Esophagus muscularis mucosa (tissue), 4 donors: ENCODE measurements around the gene ADH6. TPM values are rescaled to one million over a fixed set of nuclear protein-coding genes. Genes with fewer than 3 reads are reported as not detected.
"Not testable (repeated sequence)": the region's sequence is repeated elsewhere in the genome, so short reads cannot be mapped to it uniquely, and the experiment has no call there.

Experiments used
- DNase-seq: peaks from one replicate; pipeline ENCODE4 v3.0.0-alpha.2; 2017; ENCODE audit errors: extremely low spot score
- H3K27ac ChIP-seq, 4 donors: fragments of 200-600 bp; sonication (generic); replicated peaks in 1 of 4; 1 replicate in 3 of 4; 2 replicates in 1 of 4; pipeline ENCODE4 v1.5.1; 2016 to 2019; ENCODE audit warnings: mild to moderate bottlenecking in 1 of 4
- H3K27me3 ChIP-seq, 4 donors: fragments of 200-600 bp; sonication (generic); one replicate each; pipeline versions ENCODE4 v1.5.1 to v1.6.0; 2016 to 2019
- H3K36me3 ChIP-seq, 4 donors: fragments of 200-600 bp; sonication (generic); one replicate each; pipeline ENCODE4 v1.5.1; 2016 to 2019
- H3K4me1 ChIP-seq, 4 donors: fragments of 200-600 bp; sonication (generic); one replicate each; pipeline ENCODE4 v1.5.1; 2016 to 2019
- H3K4me3 ChIP-seq, 4 donors: fragments of 200-600 bp; sonication (generic); 1 replicate in 2 of 4; 2 replicates in 2 of 4; pipeline ENCODE4 v1.5.1; 2016 to 2019; ENCODE audit warnings: mild to moderate bottlenecking in 4 of 4, moderate library complexity in 1 of 4
- H3K9me3 ChIP-seq, 4 donors: fragments of 200-600 bp; sonication (generic); 1 replicate in 3 of 4; 2 replicates in 1 of 4; pipeline ENCODE4 v1.5.1; 2016 to 2019
- EP300 ChIP-seq: sonication (generic); formaldehyde crosslinking; IDR thresholded peaks from one replicate; pipeline ENCODE4 v1.6.1; 2017; ENCODE audit warnings: antibody characterized with exemption
- POLR2A ChIP-seq: fragments of 450-650 bp; IDR thresholded peaks from one replicate; pipeline ENCODE4 v1.6.1; 2017; ENCODE audit warnings: antibody characterized with exemption, moderate library complexity, mild to moderate bottlenecking, low read depth
- POLR2AphosphoS5 ChIP-seq, 2 donors: sonication (generic); formaldehyde crosslinking; IDR thresholded peaks; one replicate each; pipeline ENCODE4 v1.6.1; 2017; ENCODE audit warnings: antibody characterized with exemption in 2 of 2
- whole genome bisulfite sequencing: methylation state at CpG from one replicate; pipeline ENCODE4 v1.1.5; 2018; 5-methylcytosine and 5-hydroxymethylcytosine counted together
- intact Hi-C: fragments of 100-400 bp; cut with DNase I; formaldehyde crosslinking; loops from one replicate; pipeline ENCODE4 v1.15.1; 2023
- total RNA-seq, 4 donors: library from RNA; depleted of rRNA; stranded (reverse); fragments of >200 nt; gene quantifications; one replicate each; pipeline versions ENCODE4 v1.1.0 to v1.2.1, GENCODE V29; 2016
- TF ChIP-seq, protein P1 (sequence below), 3 experiments: fragments of 200-600 bp in 2 of 3; fragments of 450-650 bp in 1 of 3; sonication (generic) in 2 of 3; IDR thresholded peaks; one replicate each; pipeline ENCODE4 v1.5.1; 2017 to 2019; ENCODE audit warnings: antibody characterized with exemption in 3 of 3, mild to moderate bottlenecking in 2 of 3, moderate library complexity in 1 of 3

The ADH6 gene
- total RNA-seq, 4 donors from 2014 or later = not detected

DNA sequence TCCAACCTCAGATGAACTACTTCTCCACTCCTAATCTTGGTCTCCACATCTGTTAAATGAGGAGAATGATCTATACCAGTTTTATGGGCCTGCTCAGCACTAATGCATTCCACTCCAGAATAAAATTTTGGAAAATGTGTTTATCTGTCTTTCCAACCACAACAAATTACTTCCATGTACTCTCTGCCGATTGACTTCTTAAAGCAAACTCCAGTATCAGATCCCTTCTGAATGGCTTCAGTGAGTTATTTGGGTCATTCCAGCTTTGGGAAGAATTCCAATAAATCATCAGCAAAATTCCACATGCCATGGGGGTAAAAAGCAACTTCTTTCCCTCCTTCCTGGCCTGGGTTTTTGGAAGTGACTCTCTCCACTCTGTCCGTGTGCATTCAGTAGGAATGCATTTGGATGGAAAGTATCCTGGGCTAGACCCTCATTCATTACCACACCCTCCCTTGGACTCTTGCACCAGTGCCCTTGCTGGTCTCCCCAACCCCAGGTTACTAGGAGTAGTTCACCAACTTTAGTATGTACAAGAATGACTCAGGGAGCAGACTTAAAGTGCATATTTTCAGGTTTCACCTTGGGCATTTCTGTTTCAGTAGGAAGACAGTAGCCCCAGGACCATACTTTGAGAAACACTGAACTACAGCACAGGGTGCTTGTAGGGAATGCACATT, 15.4 kb upstream of the ADH6 start:
- intact Hi-C loops = no loop called here
- H3K27ac ChIP-seq = no peak overlapping the region
- WGBS = 71% methylated on average over 2 of the region's 2 CpGs
- H3K4me3 ChIP-seq = no peak overlapping the region
- no peaks in the 10 kb centered on the region for H3K27me3 ChIP-seq
- peaks cover 0 to 6% (median 0%) of the 10 kb centered on the region in 4 donors for H3K9me3 ChIP-seq
- peaks cover 0 to 9% (median 4%) of the 10 kb centered on the region in 4 donors for H3K4me1 ChIP-seq
- H3K36me3 ChIP-seq = no peaks in the 10 kb centered on the region
- DNase-seq = no peak
- TF ChIP-seq POLR2A (no peak), EP300 (no peak), POLR2AphosphoS5 (IDR thresholded peaks at IDR 0.05) (no peak)
- TF ChIP-seq, protein P1, sequence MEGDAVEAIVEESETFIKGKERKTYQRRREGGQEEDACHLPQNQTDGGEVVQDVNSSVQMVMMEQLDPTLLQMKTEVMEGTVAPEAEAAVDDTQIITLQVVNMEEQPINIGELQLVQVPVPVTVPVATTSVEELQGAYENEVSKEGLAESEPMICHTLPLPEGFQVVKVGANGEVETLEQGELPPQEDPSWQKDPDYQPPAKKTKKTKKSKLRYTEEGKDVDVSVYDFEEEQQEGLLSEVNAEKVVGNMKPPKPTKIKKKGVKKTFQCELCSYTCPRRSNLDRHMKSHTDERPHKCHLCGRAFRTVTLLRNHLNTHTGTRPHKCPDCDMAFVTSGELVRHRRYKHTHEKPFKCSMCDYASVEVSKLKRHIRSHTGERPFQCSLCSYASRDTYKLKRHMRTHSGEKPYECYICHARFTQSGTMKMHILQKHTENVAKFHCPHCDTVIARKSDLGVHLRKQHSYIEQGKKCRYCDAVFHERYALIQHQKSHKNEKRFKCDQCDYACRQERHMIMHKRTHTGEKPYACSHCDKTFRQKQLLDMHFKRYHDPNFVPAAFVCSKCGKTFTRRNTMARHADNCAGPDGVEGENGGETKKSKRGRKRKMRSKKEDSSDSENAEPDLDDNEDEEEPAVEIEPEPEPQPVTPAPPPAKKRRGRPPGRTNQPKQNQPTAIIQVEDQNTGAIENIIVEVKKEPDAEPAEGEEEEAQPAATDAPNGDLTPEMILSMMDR (IDR thresholded peaks at IDR 0.05) = no peak

DNA sequence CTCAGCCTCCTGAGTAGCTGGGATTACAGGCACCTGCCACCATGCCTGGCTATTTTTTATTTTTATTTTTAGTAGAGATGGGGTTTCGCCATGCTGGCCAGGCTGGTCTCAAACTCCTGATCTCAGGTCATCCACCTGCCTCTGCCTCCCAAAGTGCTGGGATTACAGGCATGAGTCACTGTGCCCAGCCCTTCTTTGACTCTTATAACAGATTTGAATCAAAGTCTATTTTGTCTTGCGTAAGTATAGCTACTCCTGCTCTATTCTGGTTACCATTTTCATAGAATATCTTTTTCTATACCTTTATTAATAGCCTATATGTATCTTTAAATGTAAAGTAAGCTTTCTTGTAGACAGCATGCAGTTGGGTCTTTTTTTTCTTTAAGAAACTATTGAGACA, 14.4 kb upstream of the ADH6 start:
- H3K9me3 ChIP-seq, intact Hi-C loops, H3K27ac ChIP-seq, H3K36me3 ChIP-seq, H3K4me3 ChIP-seq, DNase-seq, H3K27me3 ChIP-seq, H3K4me1 ChIP-seq: not testable (repeated sequence)
- 96% methylated on average over 2 of the region's 2 CpGs for WGBS

DNA sequence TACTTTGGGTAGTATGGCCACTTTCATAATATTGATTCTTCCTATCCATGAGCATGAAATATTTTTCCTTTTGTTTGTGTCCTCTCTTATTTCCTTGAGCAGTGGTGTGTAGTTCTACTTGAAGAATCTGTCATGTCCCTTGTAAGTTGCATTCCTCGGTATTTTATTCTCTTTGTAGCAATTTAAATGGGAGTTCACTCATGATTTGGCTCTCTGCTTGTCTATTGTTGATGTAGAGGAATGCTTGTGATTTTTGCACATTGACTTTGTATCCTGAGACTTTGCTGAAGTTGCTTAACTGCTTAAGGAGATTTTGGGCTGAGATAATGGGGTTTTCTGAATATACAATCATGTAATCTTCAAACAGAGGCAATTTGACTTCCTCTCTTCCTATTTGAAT, 9.7 kb upstream of the ADH6 start:
- WGBS = 89% methylated on average over 1 of the region's 1 CpG
- intact Hi-C loops = loop anchor here (5.0 kb wide), 1 partner anchor 69 kb away; no protein-coding TSS in a partner anchor

DNA sequence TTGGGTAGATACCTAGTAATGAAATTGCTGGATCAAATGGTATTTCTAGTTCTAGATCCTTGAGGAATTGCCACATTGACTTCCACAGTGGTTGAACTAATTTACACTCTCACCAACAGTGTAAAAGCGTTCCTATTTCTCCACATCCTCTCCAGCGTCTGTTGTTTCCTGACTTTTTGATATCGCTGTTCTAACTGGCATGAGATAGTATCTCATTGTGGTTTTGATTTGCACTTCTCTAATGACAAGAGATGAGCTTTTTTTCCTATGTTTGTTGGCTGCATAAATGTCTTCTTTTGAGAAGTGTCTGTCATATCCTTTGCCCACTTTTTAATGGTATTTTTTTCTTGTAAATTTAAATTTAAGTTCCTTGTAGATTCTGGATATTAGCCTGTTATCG, 8.6 kb upstream of the ADH6 start:
- intact Hi-C loops = loop anchor here (5.0 kb wide), 1 partner anchor 70 kb away; no protein-coding TSS in a partner anchor
- WGBS = 86% methylated on average over 4 of the region's 4 CpGs

More for the DNA sequence above, 9.7 kb upstream of the ADH6 start:
- H3K4me1 ChIP-seq, H3K4me3 ChIP-seq, DNase-seq, H3K27ac ChIP-seq, H3K27me3 ChIP-seq, H3K36me3 ChIP-seq: not testable (repeated sequence)
- H3K9me3 ChIP-seq = peaks cover 0 to 10% (median 0%) of the 10 kb centered on the region in 4 donors

DNA sequence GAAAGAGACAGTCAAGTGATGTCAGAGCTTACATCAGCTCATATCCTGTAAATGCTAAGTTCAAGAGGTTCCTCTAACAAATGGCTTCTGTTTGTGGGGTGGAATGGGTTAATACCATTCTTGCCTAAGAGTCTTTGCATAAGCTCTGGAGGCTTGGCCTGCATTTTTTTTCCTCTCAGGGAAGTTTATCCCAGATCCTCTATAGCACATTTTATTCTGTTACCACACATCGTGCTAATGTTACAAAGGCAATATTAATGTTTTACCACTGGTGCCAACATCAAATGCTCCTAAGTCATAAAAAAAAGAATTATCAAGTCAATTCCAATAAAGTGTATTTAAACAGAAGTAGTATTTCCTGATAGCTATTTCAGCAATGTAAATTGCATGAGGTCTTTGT, 2.9 kb upstream of the ADH6 start:
- H3K4me1 ChIP-seq = peaks cover 0 to 13% (median 8%) of the 10 kb centered on the region in 4 donors
- no peaks in the 10 kb centered on the region for H3K27me3 ChIP-seq
- H3K9me3 ChIP-seq = no peaks in the 10 kb centered on the region
- intact Hi-C loops = no loop called here
- WGBS = 32% methylated on average over 1 of the region's 1 CpG
- H3K27ac ChIP-seq = peak overlapping the region in 2 of 4 donors; percentile 7 to 20
- TF ChIP-seq POLR2AphosphoS5 (IDR thresholded peaks at IDR 0.05) (peak in 1 of 2 donors; percentile 53), POLR2A (no peak)
- no peaks in the 10 kb centered on the region for H3K36me3 ChIP-seq
- no peak for DNase-seq
- no peak overlapping the region for H3K4me3 ChIP-seq

More for the DNA sequence above, 8.6 kb upstream of the ADH6 start:
- not testable (repeated sequence) for H3K27me3 ChIP-seq, H3K27ac ChIP-seq, H3K4me3 ChIP-seq, H3K4me1 ChIP-seq, H3K36me3 ChIP-seq, DNase-seq
- peaks cover 0 to 10% (median 0%) of the 10 kb centered on the region in 4 donors for H3K9me3 ChIP-seq

DNA sequence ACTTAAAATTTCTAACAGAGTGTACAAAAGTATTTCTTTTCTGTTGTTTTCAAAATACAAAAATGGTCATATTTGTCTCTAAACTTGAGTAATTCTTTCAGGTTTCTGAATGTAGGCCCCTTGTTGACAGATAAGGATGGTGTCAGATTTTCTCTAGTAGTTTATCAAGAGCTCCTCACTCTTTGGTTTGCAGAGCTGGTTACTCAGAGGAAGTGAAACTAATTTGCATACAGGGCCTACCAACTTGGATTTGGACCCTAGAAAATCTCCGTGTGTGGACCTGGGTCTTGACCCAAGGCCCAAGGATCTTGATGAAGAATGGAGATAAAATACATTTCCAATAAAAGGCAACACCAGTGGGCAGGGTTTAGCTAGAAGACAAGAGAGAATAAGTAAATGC, 433 bp upstream of the ADH6 start:
- TF ChIP-seq POLR2A = no peak
- TF ChIP-seq, protein P1 (IDR thresholded peaks at IDR 0.05) = no peak
- no peak for TF ChIP-seq EP300
- TF ChIP-seq POLR2AphosphoS5 (IDR thresholded peaks at IDR 0.05) = no peak
- WGBS = 72% methylated on average over 1 of the region's 1 CpG
- Histone ChIP-seq H3K9me3 (no peaks in the 10 kb centered on the region), H3K36me3 (no peaks in the 10 kb centered on the region), H3K27ac (no peak overlapping the region), H3K27me3 (no peaks in the 10 kb centered on the region), H3K4me1 (peaks cover 0 to 13% (median 8%) of the 10 kb centered on the region in 4 donors), H3K4me3 (no peak overlapping the region)
- intact Hi-C loops = no loop called here
- no peak for DNase-seq

DNA sequence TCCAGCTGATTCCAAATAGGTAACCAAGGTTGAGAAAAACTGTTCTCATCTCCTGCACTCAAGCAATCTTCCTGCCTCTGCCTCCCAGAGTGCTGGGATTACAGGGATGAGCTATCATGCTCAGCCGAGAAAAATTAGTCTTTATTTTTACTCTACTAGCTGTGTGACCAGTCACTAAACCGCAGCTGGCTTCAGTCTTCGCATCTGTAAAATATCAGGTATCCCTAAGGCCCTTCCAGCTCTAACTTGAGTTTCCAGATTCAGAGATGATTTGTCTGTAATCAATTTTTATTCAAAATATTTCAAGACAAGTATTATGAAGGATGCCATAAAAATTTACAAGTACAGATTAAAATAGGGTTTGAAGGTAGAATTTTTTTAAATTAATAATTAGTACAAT, 3.5 kb downstream of the ADH6 start:
- DNase-seq = no peak
- Histone ChIP-seq H3K27me3 (no peaks in the 10 kb centered on the region), H3K9me3 (no peaks in the 10 kb centered on the region), H3K4me1 (no peaks in the 10 kb centered on the region), H3K36me3 (no peaks in the 10 kb centered on the region), H3K27ac (no peak overlapping the region), H3K4me3 (no peak overlapping the region)
- TF ChIP-seq EP300 = no peak
- TF ChIP-seq, protein P1 (IDR thresholded peaks at IDR 0.05) = no peak
- no peak for TF ChIP-seq POLR2AphosphoS5 (IDR thresholded peaks at IDR 0.05)
- TF ChIP-seq POLR2A = no peak
- WGBS = 71% methylated on average over 3 of the region's 3 CpGs
- intact Hi-C loops = no loop called here
